HG02852 (cell line): ENCODE measurements around the gene MIGA2.
A peak's percentile ranks its signal among the peaks of the same experiment; 100 is the strongest.

ENCODE experiments used
- ATAC-seq: cut with Tn5 transposase; IDR thresholded peaks from one replicate; pipeline ENCODE4 v1.9.1; 2021; ENCODE audit warnings: mild to moderate bottlenecking, moderate library complexity; ENCODE audit not compliant: unreplicated experiment

The MIGA2 gene

DNA sequence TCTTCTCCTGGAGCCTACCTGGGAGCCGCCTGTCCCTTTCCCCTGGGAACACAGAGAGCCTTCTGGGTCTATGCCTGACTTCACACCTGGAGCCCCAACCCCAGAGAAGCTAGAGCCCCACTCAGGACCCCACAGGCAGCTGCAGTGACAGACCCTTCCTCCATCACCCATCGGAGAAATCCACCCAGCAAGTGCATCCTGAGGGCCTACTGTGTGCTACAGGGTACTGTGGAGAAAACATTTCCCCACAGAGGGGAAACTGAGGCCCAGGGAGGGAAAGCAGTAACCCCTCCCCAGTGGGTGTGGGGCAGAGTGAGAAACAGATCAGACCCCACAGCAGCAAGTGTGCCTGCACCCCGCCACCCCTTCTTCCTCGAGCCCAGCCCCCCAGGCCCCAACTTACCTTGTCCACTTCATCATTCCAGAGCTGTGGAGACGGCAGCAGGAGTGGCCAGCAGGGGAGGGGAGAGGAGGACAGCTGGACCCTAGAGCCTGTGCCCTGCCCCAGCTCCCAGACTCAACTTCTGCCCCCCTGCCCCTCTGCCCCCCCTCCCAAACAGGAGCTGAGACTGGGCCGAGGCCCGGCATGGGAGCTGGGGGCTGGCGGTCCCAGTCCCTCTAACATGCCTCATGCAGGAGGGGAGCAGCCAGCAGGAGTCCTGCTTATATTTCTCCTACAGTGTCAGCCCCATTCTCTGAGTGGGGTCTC lies 26.0 kb upstream of the MIGA2 start:
- no peak for ATAC-seq

DNA sequence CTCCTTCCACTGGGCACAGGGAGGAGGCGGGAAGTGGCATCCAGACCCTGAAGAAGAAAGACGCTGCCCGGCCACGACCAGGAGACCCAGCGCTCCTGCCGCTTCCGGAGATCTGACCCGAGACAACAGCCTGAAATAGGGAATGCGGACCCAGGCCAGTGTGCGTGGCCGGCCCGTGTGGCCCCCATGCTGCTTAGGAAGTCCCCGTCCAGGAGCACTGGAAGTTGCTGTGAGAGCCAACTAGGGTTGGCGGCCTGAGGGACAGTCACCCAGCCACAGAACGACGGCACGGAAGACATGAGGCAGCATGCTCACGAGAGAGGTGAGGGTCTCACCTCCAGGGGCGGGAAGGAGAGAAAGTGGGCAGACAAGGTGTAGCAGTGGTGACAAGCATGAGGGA lies 25.3 kb upstream of the MIGA2 start:
- ATAC-seq = no peak

DNA sequence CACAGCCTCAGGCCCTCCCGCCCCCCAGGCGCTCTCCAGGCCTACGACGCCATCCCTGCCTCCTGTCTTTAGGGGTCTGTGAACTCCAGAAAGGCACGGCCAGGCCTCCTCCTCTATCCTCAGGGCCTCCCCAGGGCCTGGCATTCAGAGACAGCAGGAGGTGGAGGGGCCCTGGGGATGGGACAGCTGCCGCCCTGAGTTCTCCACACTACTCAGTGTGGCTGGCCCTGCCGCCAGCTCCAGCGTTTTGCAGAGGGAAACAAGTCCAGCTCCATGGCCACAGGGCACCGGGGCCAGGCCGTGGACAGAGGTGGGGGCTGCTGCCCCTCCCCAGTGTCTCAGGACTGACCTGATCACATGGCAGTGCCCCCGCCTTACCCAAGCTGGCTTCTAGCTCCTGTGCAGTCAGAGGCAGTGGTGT lies 24.7 kb upstream of the MIGA2 start:
- no peak for ATAC-seq

DNA sequence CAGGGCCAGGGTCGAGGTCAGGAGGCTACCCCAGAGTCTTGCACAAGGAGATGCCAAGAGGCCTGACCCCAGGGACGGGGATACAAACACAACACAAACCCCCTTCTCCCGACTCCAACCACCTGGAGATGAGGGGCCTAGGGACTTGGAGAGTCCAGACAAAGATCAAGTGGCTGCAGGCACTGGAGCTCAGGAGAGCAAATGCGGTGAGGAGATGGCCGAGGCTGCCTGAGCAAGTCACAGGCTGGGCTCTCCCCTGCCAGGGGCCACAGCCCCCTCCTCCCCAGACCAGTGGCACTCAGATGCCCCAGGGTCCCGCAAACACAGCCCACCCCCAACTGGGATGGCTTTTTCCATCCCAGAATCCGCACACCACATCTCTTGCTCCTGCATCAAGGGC lies 24.1 kb upstream of the MIGA2 start:
- ATAC-seq = no peak

DNA sequence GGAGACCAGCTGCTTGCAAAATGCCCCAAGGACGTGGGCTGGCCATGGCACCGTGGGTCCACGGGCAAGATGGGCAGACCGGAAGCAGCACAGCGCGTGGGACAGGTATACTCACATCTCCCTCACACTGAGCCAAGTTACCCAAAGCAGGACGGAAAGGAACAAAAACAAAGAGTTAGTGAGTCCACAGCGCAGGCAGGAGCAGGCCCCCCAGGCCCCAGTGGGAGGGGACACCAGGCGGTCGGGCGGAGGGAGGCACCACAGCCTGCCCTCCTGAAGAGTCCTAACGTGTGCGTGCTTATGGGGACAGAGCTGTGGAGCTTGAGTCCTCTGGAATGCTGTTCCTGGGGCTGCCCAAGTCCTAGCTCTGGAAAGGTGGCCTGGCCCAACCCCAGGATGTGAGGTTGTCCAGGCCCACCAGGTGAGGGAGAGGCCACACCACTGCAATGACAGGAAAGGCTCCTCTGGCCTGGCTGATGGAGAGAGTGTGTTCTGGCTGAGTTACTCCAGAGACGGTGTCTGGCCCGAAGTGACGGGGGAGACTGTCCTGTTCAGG lies 23.5 kb upstream of the MIGA2 start:
- no peak for ATAC-seq

DNA sequence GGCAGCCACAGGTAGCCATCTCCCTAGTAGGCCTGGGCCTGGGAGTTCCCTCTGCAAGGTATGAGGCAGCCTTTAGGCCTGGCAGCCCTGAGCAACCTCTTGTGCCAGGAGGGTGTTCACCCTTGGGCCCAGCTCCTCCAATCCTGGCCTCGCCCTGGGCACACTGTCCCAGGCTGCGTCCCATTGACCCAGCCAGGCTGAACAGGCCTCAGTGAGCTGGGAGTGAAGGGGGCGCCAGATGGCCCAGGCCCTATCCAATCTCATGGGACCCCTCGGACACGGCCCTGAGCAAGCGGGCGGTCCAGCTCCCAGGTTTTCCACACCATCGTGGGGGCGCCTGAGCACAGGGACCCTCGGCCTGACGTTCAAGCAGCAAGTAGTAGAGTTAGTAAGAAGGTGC lies 22.8 kb upstream of the MIGA2 start:
- ATAC-seq = no peak

DNA sequence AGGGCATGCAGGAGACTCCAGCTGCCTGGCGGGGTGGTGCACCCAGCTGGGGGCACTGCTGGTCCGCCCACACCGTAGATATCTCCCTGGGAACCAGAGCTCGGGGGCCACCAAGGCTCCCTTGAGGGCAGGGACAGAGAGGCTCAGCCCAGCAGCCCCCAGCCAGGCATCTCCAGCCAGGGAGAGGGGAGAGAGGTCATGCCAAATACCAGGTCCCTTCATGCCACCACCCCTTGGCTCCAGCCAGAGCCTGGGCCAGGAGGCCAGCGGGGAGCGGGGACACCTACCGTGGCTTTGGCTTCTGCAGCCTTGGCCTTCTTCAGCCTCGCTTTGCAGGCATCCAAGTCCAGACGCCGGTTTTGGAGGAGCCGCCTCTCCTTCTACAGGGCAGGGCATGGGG lies 22.3 kb upstream of the MIGA2 start:
- ATAC-seq = no peak

DNA sequence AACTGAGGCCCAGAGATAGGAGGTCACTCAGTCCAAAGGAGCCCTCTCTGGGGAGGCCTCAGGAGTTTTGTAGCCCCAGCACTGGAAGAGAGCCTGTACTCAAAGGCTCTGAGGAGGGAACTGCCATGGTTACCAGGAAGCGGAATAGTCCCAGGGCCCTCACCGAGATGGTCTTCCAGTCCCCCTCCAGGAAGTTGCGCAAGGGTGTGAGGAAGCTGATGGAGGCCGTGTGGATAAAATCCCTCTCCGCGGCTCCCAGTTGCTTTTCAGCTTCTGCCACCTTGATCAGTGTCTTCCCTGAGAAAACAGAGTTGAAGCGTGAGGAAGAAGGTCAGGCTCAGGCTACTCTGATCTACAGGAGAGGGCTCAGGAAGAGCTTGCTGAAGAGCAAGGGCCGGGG lies 21.8 kb upstream of the MIGA2 start:
- no peak for ATAC-seq

DNA sequence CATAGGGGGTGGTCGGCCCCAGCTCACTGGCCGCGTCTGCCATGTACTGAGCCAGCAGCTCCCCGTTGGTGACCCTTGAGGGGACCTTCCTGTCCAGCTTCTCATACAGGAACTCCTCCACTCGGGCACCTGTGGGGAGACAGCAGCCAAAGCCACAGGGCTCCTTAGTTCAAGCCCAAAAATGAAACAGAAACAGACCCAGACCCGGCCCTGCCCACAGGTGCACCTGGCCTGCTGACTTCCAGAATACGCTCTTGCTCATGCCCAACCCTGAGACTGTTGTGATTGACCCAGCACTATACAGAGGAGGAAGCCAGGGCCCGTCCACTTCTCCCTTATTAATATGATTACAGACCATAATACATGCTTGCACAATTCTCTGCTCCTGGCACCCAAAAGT lies 15.3 kb upstream of the MIGA2 start:
- no peak for ATAC-seq

DNA sequence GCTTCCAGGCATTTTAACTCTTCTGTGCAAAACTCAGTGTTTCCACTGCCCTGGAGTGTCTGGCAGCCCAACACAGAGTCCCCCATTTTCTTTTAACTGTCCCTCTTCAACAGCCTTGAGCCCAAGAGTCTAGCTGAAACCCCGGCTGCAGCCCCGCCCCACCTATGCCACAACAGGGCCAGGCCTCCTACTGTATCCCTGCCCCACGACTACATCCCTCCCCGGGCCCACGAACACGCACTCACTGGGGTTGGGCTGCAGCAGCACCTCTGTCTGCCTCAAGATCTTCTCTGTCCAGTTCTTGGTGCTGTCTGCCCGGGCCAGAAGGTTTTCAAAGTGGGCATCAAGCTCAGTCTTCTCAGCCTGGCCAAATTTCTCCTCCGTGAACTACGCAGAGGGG lies 14.4 kb upstream of the MIGA2 start:
- ATAC-seq = no peak

DNA sequence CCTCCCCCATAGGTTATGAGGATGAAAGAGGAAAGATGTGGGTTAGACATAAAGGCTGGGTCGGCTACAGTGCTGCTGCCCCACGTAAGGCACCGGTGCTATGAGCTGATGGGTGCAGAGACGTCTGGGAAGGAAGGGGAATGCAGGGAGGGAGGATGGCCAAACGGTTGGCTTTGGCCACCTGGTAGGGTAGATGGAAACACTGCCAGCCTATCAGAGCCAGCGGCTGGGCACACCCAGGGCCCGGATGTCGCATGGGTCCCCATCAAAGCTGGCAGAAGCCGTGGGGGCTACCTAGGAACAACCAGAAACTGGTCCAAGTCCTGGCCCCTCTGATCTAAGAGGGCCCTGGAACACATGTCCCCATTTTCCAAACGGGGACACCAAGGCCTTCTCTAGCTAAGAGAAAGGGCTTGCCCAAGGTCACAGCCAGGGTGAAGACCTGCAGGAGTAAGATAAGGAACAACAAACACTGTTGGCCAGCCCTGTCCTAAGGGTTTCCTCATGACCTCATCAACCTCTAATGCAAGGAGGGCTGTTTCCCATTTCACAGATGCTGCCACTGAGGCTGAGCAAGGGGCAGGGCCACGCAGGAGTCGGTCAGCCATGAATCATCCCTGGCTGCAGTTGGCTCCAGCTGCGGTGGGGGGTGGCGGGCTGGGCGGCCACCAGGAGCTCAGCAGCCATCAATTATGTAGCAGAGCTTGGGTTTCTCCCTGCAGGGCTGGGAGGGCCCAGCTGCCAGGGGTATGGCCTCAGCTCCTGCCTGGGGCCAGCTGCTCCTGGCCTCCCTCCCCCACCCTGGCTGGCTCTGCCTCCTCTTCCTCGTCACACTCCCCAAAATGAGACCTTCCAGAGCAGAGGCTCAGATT lies 13.2 kb upstream of the MIGA2 start:
- ATAC-seq = no peak

DNA sequence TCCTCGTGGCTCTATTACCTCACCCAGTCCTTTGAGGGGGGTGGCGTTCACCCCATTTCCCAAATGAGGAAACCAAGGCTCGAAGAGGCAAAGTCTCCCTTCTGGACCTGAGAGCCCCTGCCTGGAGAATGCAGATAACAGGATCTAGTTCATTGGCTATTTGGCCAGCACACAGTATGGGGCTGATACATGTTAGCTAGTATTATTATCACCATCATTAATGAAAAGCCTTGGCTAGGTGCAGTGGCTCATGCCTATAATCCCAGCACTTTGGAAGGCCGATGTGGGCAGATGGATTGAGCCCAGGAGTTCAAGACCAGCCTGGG lies 12.6 kb upstream of the MIGA2 start:
- ATAC-seq = no peak

DNA sequence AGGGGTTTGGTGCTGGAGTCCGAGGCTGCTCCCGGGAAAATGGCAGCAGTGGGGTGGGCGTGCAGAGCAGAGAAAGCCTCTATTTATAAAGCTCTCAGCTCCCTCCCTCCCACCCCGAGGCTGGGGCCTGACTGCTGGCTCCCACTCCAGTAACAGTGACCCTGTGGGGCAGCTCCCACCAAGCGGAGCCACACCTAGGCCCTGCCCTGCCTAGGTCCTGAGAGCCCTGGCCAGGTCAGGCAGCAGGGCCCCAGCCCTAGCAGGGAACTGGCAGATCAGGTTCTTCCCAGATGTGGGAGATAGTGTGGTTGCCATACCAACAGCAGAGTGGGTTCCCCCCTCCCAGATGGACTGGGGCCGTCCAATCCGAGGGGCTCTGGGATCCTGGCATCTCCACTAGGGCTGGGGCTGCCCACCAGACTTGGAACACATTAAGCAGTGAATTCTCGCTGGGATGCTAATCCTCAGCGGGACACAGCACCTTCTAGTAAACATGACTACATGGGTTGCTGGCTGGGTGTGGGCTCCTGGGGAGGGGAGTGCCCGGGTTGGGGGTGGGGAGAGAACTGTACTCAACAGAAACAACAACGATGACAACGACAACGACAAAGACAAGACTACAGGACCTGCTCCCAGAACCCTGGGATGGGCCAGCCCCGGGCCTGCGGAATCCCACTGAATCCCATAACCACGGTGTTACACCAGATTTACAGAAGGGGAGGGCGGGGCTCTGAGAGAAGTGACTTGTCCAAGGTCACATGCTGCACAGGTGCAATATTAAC lies 9.8 kb upstream of the MIGA2 start:
- no peak for ATAC-seq

DNA sequence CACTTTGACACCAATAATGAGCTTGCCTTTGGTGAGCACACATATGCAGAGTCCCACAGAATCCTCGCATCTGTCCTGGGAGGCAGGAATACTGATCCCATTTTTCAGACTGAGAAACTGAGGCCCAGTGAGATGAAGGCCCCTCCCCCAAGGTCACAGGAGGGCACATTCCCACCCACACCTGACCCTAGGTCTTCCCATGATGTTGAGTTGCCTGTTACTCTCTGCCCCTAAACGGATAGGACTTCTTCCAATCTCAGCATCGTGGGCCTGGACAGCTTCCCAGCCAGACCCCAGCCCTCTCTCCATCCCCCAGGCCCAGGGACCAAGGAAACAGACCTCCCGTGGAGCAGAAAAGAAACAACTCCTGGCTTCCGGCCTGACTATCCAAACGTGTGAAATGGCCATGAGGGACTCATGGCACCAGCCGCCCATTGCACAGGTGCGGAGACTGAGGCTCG lies 9.2 kb upstream of the MIGA2 start:
- ATAC-seq = no peak

DNA sequence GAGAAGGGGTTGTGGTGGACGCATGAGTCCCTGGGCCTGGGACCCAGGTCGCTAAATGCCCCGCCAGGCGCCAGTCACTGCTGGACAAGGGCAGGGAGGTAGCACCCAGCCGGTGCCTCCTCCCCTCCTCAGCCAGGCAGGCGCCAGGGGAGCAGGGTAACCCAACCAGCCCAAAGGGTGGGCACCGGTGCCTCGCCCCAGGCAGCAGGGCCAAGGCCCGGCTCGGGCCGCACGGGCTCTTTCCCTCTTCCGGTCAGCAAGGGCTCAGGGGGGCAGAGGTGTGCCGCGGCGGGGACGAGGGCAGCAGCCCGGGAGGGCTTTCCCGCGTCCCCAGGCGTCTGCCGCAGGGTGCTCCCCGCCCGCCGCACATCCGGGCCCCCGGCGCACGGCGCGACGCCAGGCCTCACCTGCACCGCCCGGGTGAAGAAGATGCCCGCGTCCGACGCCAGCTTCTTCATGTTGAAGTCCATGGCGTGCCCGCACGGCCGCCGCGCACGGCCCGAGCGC lies 8.7 kb upstream of the MIGA2 start:
- peak; percentile 41 for ATAC-seq

DNA sequence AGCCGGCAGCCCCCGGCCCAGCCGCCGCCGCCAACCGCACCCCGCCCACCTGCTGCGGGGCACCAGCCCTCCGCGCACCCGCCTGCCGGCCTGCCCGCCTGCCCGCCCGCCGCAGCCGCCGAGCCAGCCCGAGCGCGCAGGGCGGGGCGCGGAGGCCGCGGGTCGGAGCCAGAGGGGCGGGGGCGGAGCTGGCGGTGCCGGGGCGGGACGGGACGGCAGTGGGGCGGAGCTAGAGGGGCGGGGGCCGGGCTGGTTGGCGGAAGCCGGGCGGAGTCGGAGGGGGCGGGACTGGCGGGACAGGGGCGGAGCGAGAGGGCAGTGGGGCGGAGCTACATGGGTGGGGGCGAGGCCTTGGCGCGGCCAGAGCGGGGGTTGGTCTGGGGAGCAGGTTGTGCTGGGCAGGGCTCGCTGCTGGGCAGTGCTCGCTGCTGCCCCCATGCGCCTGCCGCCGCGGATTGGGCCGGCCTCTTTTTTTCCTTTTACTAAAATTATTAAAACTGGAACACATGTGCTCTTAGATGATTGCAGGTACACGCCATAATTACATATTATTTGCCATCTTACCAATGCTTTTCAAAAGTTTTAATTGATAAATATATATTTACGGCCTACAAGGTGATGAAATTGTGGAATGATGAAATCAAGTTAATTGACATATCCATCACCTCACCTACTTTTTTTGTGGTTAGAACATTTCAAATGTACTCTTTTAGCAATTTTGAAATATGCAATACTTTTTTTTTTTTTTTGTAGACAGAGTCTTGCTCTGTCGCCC lies 8.0 kb upstream of the MIGA2 start, which contains the start of gene SH3GLB2:
Gene SH3GLB2 (minus strand): TSS at position 140 of the 775 bp plus-strand sequence. CDS start 177 bp downstream, outside the sequence.
- ATAC-seq = peak; percentile 72

DNA sequence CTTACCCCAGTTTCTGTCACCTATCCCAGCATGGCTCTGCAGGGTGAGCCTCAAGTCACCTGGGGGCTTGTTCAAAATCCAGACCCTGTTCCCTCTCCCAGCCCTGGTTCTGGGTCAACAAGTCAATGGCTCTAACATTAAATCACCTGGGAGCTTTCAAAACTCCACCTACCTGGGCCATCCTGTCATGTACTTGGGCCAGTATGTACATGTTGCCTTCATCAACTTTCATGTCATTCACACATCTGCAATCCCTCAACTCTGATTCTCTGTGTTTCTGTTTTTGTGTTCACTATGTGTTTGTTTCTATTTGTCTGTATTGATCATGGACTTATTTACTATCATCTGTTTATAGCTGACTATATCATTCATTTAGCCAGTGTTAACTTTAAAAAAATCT lies 6.2 kb upstream of the MIGA2 start:
- no peak for ATAC-seq

DNA sequence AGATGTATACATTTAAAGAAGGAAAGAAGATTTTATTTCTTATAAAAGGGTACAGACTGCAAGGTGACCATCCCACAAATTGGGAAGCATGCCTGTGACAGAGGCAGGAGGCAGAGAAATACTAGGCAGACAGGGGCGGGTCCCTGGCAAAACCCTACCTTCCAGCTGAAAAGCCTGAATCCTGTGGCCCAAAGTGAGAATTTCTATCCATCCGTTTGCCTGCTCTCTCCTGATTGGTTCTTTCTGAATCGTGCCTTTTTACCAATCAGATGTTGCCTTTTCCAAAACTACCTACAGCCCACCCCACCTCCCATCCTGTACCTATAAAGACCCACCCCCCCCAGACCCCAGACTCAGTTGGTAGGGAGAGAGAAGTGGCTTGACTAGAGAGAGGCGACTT lies 4.9 kb upstream of the MIGA2 start:
- ATAC-seq = no peak

DNA sequence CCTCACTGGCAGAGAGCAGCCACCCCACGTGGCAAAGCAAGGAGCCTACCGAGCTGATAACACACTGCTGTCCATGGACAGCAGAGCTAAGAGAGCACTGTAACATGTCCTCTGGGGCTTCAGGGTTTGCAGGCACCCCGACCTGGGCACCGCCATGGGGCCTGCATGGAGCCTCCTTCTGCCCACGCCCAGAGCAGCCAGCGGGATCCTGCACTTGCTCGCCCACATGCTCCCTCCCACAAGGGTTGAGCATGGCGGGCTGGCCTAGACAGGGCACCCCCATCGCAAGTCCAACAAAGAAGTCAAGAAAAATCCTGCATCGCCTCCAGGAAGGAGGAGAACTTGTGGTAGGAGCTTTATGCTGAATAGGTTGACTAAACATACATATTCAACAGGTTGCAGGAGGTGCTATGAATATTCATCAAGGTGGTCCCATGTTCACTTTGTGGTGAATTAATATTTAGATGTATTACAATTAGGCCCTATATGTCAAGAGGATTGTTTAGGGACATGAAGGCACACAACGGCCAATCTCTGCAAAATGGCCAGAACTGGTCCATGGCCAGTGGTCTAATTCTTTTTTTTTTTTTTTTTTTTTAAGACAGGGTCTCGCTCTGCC lies 3.8 kb upstream of the MIGA2 start:
- no peak for ATAC-seq

DNA sequence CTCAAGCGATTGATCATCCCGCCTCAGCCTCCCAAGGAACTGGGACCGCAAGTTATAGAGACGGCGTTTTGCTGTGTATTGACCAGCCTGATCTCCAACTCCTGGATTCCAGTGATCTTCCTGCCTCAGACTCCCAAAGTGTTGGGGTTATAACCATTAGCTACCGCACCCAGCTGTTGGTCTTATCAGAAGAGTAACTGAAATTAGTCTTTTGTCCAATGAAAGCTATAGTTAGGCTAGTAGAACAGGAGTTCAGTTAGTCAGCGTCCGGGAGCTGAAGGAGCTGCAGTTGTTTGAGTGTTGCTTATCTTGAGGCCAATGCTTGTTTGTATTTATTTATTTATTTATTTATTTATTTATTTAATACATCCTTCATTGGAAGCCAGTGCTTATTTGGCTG lies 3.2 kb upstream of the MIGA2 start:
- ATAC-seq = no peak
